ENCODE data around the gene KATNAL1.

KATNAL1 gene

DNA sequence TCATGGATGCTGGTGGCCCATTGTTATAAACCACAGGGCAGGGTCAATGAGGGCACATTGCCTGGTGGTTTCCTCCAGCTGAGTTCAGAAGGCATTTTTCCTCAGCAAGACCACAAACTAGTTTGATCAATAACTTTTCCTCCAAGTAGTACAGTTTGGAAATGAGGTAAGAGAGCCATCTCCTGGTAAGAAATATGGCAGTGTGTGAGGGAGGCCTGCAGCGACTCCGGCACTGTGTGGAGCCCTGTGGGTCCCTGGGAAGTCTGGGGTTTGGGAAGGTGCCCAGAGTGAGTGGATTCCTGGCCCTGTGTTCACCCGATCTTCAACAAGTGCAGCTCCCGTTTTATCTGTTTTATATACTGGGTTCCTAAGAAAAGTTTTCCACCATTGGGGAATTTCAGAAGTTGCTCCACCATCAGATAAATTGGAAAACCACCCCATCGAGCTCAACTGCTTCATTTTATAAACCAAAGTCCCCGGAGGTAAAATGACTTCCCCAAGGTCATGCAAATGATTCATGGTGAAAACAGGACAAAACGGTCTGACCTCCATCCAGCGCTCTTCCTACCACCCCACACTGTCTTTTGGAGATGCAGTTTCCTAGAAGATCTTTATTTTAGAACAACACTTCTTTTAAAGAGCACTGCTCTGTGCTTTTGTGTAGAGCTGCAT lies 148.4 kb downstream of the KATNAL1 start:
- TF ChIP-seq CTCF (IDR thresholded peaks at IDR 0.05; ENCODE audit: low read depth, low read length, missing control alignments) = peak; percentile 49
- DNase-seq (ENCODE audit: extremely low read depth, low read depth) = peak; percentile 39
- no peak overlapping the region for H3K4me3 ChIP-seq (replicated peaks; ENCODE audit: low read depth, low read length)

DNA sequence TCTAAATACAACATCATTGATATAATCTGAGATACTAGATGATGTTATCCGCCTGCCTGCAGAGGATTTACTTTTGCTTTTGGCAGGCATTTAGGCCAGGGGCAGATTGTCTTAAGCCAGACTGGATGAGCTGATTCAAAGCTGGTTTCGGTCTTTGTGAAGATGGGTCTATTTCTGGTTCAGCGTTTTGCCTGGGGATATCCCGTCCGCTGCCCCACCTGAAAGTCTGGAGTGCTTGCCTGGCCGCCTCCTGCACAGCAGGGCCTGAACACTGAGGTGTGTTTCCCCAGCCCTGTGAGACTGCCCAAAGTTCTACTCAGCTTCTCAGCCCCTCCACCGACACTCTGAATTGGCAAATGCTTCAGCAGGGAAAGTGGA lies 149.7 kb downstream of the KATNAL1 start:
- H3K4me3 ChIP-seq (replicated peaks; ENCODE audit: low read depth, low read length) = no peak overlapping the region
- DNase-seq (ENCODE audit: extremely low read depth, low read depth) = no peak
- no peak for TF ChIP-seq CTCF (IDR thresholded peaks at IDR 0.05; ENCODE audit: low read depth, low read length, missing control alignments)

- DNase-seq (ENCODE audit: extremely low read depth, low read depth) = no peak
- no peak for TF ChIP-seq CTCF (IDR thresholded peaks at IDR 0.05; ENCODE audit: low read depth, low read length, missing control alignments)
- no peak overlapping the region for H3K4me3 ChIP-seq (replicated peaks; ENCODE audit: low read depth, low read length)
These were observed 150.3 kb downstream of the KATNAL1 start for GRCh38 chr13:30156826-30157615.

DNA sequence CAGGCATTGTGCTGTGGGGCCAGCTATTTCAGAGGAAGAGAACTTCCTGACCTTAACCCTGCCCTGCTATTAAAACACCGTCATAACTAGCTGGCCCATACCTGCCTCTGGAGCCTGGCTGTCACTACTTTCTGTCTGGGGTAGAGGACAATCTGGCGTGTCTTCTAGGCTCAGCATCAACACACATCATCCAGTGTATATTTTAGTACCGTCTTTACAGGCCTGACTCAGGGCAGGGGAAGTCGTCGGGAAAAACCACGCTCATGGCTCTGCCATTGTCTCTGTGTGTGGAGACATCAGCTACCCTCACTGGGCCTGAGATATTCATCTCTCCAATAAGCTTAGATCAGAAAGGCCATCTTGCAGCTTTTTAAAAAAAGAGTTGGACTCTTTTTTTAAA lies 151.1 kb downstream of the KATNAL1 start:
- H3K4me3 ChIP-seq (replicated peaks; ENCODE audit: low read depth, low read length) = no peak overlapping the region
- DNase-seq (ENCODE audit: extremely low read depth, low read depth) = no peak
- TF ChIP-seq CTCF (IDR thresholded peaks at IDR 0.05; ENCODE audit: low read depth, low read length, missing control alignments) = no peak

- no peak for TF ChIP-seq CTCF (IDR thresholded peaks at IDR 0.05; ENCODE audit: low read depth, low read length, missing control alignments)
- no peak for DNase-seq (ENCODE audit: extremely low read depth, low read depth)
- H3K4me3 ChIP-seq (replicated peaks; ENCODE audit: low read depth, low read length) = no peak overlapping the region
These were observed 152.4 kb downstream of the KATNAL1 start for GRCh38 chr13:30154931-30155330.

DNA sequence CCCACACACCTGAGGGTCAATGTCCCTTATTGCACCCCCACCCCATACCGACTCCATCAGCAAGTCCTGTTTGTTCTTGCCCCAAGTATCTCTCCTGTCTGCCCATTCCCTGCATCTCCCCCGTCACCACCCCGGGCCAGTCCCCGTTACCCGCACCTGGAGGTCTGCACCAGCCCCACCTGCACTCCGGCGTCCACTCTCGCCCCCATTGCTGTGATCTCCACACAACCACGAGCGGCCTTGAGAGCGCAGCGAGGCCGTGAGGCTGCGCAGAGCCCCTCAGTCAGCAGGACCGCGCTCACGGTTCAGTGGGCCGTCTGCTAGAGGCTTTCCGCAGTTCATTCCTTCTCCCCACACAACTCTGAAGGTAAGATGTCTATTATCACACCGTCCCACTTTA lies 152.8 kb downstream of the KATNAL1 start:
- TF ChIP-seq CTCF (IDR thresholded peaks at IDR 0.05; ENCODE audit: low read depth, low read length, missing control alignments) = no peak
- no peak overlapping the region for H3K4me3 ChIP-seq (replicated peaks; ENCODE audit: low read depth, low read length)
- DNase-seq (ENCODE audit: extremely low read depth, low read depth) = no peak

Data from HFF-Myc (cell line).